T-cell (primary cell): ENCODE measurements around the gene TYSND1. TPM values are rescaled to one million over a fixed set of nuclear protein-coding genes. Genes with fewer than 3 reads are reported as not detected.
A peak's percentile ranks its signal among the peaks of the same experiment; 100 is the strongest.

Experiments used
- ATAC-seq, 4 experiments: fragments of 200-7000 bp in 3 of 4; fragments of 150-1000 bp in 1 of 4; cut with Tn5 transposase; replicated peaks in 1 of 4; 1 replicate in 3 of 4; 2 replicates in 1 of 4; pipeline ENCODE4 v1.10.0; 2021; ENCODE audit warnings: moderate library complexity in 3 of 4, mild to moderate bottlenecking in 2 of 4, moderate number of reproducible peaks in 1 of 4
- CTCF ChIA-PET, 2 donors: fragments of 300-600 bp; sonication (Branson Sonifier 250); formaldehyde crosslinking; loops; one replicate each; lab custom pipeline; 2022; ENCODE audit warnings: antibody characterized with exemption in 2 of 2; lab: Charles Lee
- POLR2A ChIA-PET, 2 donors: fragments of 300-600 bp; sonication (Branson Sonifier 250); formaldehyde crosslinking; loops; one replicate each; lab custom pipeline; 2022; ENCODE audit warnings: antibody characterized with exemption in 2 of 2; lab: Charles Lee
- DNase-seq, 35 experiments: peaks; one replicate each; pipeline versions ENCODE4 v3.0.0 to v3.0.0-alpha.2; 2013 to 2023
- H3K27ac ChIP-seq: one replicate; pipeline ENCODE4 v1.5.1; 2013; ENCODE audit warnings: low read length
- H3K27me3 ChIP-seq, 2 experiments: replicated peaks in 1 of 2; 1 replicate in 1 of 2; 2 replicates in 1 of 2; pipeline versions ENCODE4 v1.6.1 to v1.7.0; 2013; ENCODE audit warnings: low read length in 1 of 2, mixed read lengths in 1 of 2; ENCODE audit not compliant: control insufficient read depth in 2 of 2, insufficient read depth in 2 of 2; ENCODE audit errors: extremely low read depth in 1 of 2
- H3K36me3 ChIP-seq, 2 donors: 1 replicate in 1 of 2; 2 replicates in 1 of 2; pipeline versions ENCODE4 v1.6.1 to v1.7.0; 2013; ENCODE audit warnings: low read length in 1 of 2; ENCODE audit not compliant: control insufficient read depth in 2 of 2, insufficient read depth in 1 of 2; ENCODE audit errors: extremely low read depth in 1 of 2
- H3K4me1 ChIP-seq, 2 experiments: 1 replicate in 1 of 2; 2 replicates in 1 of 2; pipeline versions ENCODE4 v1.6.1 to v1.7.0; 2013; ENCODE audit warnings: low read length in 2 of 2, mixed read lengths in 1 of 2; ENCODE audit not compliant: insufficient read depth in 2 of 2, control insufficient read depth in 1 of 2; ENCODE audit errors: extremely low read depth in 1 of 2
- H3K4me3 ChIP-seq, 2 donors: 1 replicate in 1 of 2; 2 replicates in 1 of 2; pipeline versions ENCODE4 v1.5.1 to v1.7.0; 2013; ENCODE audit warnings: mild to moderate bottlenecking in 2 of 2, low read length in 1 of 2, moderate library complexity in 1 of 2; ENCODE audit not compliant: control insufficient read depth in 1 of 2; ENCODE audit errors: extremely low read depth in 1 of 2
- H3K9me3 ChIP-seq: 2 replicates; pipeline ENCODE4 v1.7.0; 2013
- H3K27ac Mint-ChIP-seq, 2 donors: one replicate each; pipeline ENCODE4 v1.8.0; 2020 to 2021; ENCODE audit warnings: mild to moderate bottlenecking in 2 of 2, mixed read lengths in 2 of 2
- H3K27me3 Mint-ChIP-seq, 2 donors: one replicate each; pipeline ENCODE4 v1.8.0; 2021 to 2022; ENCODE audit warnings: mixed read lengths in 2 of 2
- H3K36me3 Mint-ChIP-seq: one replicate; pipeline ENCODE4 v1.8.0; 2021; ENCODE audit warnings: mixed read lengths
- H3K4me1 Mint-ChIP-seq, 3 donors: one replicate each; pipeline ENCODE4 v1.8.0; 2020 to 2022; ENCODE audit warnings: mixed read lengths in 3 of 3, mild to moderate bottlenecking in 1 of 3
- H3K4me3 Mint-ChIP-seq, 3 donors: one replicate each; pipeline ENCODE4 v1.8.0; 2020 to 2022; ENCODE audit warnings: mild to moderate bottlenecking in 3 of 3, mixed read lengths in 3 of 3, moderate library complexity in 3 of 3
- H3K9me3 Mint-ChIP-seq, 3 donors: one replicate each; pipeline ENCODE4 v1.8.0; 2020 to 2022; ENCODE audit warnings: mixed read lengths in 3 of 3
- WGBS: methylation state at CpG from one replicate; pipeline ENCODE4 v1.1.5; 2013; ENCODE audit warnings: missing lambda C conversion rate; ENCODE audit not compliant: insufficient coverage; 5-methylcytosine and 5-hydroxymethylcytosine counted together
- total RNA-seq, 35 experiments: library from RNA in 6 of 35; stranded (reverse) in 6 of 35; fragments of 120-200 nt in 1 of 35; gene quantifications; one replicate each; pipeline versions ENCODE4 v1.2.1 to v1.2.4 and lab custom pipeline; 2013 to 2026

The TYSND1 gene
- total RNA-seq, 5 donors from 2014 or later (not counting 1 experiment from before 2014, with no cell fraction given): 18.3 to 41.0 (median 38.7) TPM

DNA sequence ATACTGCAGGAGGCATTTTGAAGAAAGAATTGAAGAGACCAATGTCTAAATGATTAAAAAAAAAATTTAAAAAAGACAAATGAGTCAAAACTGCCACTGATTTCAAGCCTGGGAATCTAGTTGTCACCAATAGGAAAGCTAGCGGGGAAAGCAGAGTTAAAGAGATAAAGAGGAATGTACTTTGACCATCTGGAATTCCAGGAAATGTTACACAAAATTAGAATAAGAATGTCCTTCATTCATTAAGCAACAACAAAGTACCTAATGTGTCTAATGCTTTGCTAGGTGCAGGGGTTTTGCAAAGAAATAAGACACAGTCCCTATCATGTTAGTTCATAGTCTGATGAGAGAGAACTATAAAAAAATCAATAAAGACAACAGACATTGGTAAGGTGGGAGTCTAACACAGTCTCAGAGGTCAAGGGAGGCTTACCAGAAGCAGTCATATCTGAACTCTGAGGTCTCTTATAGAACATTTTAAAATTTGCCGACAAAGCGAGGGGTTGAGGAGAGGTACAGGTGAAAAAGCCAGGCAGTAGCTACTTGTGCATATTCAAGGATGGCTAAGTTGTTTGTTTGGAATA, 8.8 kb upstream of the TYSND1 start:
- no CpG with 5 or more reads among the region's 3 CpGs for WGBS
- H3K36me3 Mint-ChIP-seq: peaks cover 63% of the 10 kb centered on the region
- H3K9me3 Mint-ChIP-seq: no peaks in the 10 kb centered on the region
- CTCF ChIA-PET: interaction anchor here in 1 of 2 donors (0.6 to 4.7 kb wide), 3 partner anchors 10 to 42 kb away, joined by 3 to 30 read pairs (median 3); partner anchors contain the start of gene TYSND1
- Histone ChIP-seq H3K4me3 (no peak overlapping the region), H3K4me1 (no peaks in the 10 kb centered on the region), H3K36me3 (peaks cover 2 to 90% of the 10 kb centered on the region in 2 donors), H3K27me3 (no peaks in the 10 kb centered on the region), H3K27ac (no peak overlapping the region), H3K9me3 (no peaks in the 10 kb centered on the region)
- no peaks in the 10 kb centered on the region for H3K27me3 Mint-ChIP-seq
- no peak for DNase-seq
- peak overlapping the region; percentile 27 to 59 for H3K27ac Mint-ChIP-seq
- H3K4me3 Mint-ChIP-seq: no peak overlapping the region
- H3K4me1 Mint-ChIP-seq: peaks cover 19 to 30% (median 22%) of the 10 kb centered on the region in 3 donors
- no peak for ATAC-seq
- POLR2A ChIA-PET: interaction anchor here in 1 of 2 donors (0.6 kb wide), 1 partner anchor 9 kb away, joined by 3 read pairs; the partner anchor contains the start of gene TYSND1

DNA sequence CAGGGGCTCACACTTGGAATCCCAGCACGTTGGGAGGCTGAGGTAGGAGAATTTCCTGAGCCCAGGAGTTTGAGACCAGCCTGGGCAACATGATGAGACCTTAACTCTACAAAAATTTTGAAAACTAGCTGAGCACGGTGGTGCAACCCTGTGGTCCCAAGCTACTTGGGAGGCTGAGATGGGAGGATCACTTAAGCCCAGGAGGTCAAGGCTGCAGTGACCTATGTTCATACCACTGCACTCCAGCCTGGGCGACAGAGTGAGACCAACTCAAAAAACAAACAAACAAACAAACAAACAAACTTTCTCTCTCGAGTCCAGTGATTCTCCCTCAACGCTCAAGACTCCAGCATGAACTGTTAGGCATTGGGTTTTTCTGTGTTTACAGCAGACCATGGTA, 2.0 kb upstream of the TYSND1 start:
- DNase-seq (no peak), ATAC-seq (no peak)
- Mint-ChIP-seq H3K4me1 (peaks cover 26 to 32% (median 27%) of the 10 kb centered on the region in 3 donors), H3K27me3 (no peaks in the 10 kb centered on the region), H3K36me3 (peaks cover 34% of the 10 kb centered on the region), H3K27ac (peak overlapping the region in 1 of 2 donors; percentile 31), H3K4me3 (no peak overlapping the region), H3K9me3 (no peaks in the 10 kb centered on the region)
- H3K4me3 ChIP-seq: no peak overlapping the region
- 90% methylated on average over 2 of the region's 5 CpGs for WGBS
- no peaks in the 10 kb centered on the region for H3K9me3 ChIP-seq
- POLR2A ChIA-PET: no interaction called here
- H3K4me1 ChIP-seq: peaks cover 7 to 26% of the 10 kb centered on the region in 2 experiments
- H3K27ac ChIP-seq: no peak overlapping the region
- peaks cover 0 to 48% of the 10 kb centered on the region in 2 donors for H3K36me3 ChIP-seq
- no peaks in the 10 kb centered on the region for H3K27me3 ChIP-seq
- CTCF ChIA-PET: interaction anchor here in 1 of 2 donors (0.5 kb wide), 1 partner anchor 16 kb away, joined by 6 read pairs; no protein-coding TSS in a partner anchor

DNA sequence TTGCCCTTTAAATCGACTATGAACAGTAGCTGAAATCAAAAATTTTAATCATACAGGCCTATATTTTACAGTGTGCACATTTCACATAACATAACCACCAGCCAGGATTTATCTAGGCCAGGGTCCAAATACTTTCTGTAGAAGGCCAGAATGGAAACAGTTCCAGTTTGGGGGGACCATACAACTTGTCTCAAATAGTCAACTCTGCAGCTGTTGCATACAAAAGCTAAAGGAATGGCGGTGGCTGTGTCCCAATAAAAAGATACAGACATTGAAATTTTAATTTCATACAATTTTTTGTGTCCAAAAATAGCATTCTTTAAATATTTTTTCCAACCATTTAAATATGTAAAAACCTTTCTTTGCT, 742 bp upstream of the TYSND1 start:
- WGBS: 100% methylated on average over 1 of the region's 2 CpGs

DNA sequence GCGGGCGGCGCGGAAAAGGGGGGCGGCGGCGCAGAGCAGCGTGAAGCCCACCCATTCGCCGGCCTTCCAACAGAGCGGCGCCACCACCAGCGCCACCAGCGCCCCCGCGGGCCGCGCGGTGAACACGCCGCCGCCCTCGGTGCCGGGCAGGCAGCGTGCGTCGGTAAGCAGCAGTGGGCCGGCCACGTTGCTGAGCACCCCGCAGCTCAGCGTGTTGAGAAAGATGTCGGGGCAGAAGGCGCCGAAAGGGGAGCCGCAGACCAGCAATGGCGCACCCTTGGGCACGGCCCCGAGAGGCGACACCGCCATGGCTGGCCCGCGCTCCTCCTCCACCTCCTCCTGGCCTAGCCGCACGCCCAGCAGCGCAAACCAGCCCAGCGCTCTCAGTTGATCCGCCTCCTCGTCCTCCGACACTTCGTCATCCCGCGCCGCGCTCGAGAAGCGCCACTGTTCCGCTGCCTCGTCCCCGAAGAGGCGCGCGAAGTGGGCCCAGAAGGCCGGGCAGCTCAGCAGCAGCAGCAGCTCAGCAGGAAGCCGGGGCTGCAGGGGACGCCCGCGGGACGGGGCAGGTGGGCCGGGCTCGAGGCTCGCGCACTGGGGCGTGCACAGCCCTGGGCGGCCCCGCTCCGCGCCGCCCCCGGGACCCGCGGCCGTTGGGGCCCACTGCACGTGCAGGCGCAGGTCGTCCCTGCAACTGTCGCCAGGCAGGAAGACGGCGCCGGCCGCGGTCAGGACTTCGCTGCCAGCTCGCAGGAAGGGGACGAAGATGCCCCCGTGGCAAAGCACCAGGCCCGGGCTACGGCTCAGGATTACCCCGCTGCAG, 623 bp downstream of the TYSND1 start:
- H3K36me3 ChIP-seq: peaks cover 0 to 21% of the 10 kb centered on the region in 2 donors

More for the DNA sequence above, 742 bp upstream of the TYSND1 start:
- peaks cover 36 to 41% (median 37%) of the 10 kb centered on the region in 3 donors for H3K4me1 Mint-ChIP-seq
- H3K27ac Mint-ChIP-seq: peak overlapping the region; percentile 90 to 92
- H3K27ac ChIP-seq: peak overlapping the region; percentile 69
- CTCF ChIA-PET: interaction anchor here (0.9 to 3.5 kb wide), 18 partner anchors 10 to 257 kb away, joined by 3 to 104 read pairs (median 12); partner anchors contain the start of genes EIF4EBP2 (in 1 of the 2) and SAR1A (in 1 of the 2)
- H3K27me3 ChIP-seq: no peaks in the 10 kb centered on the region
- H3K36me3 ChIP-seq: peaks cover 0 to 35% of the 10 kb centered on the region in 2 donors
- no peak for ATAC-seq
- DNase-seq: no peak
- peak overlapping the region; percentile 89 to 92 (median 91) for H3K4me3 Mint-ChIP-seq
- POLR2A ChIA-PET: interaction anchor here (0.5 to 1.9 kb wide), 4 partner anchors 16 to 256 kb away, joined by 3 to 27 read pairs (median 4); partner anchors contain the start of genes EIF4EBP2 (in 1 of the 2) and SAR1A (in 1 of the 2)
- no peaks in the 10 kb centered on the region for H3K27me3 Mint-ChIP-seq
- peaks cover 21% of the 10 kb centered on the region for H3K36me3 Mint-ChIP-seq
- no peak overlapping the region for H3K4me3 ChIP-seq
- H3K9me3 Mint-ChIP-seq: no peaks in the 10 kb centered on the region
- H3K4me1 ChIP-seq: peaks cover 7 to 34% of the 10 kb centered on the region in 2 experiments
- no peaks in the 10 kb centered on the region for H3K9me3 ChIP-seq

GRCh38 chr10:70145166-70145665, 1.3 kb downstream of the TYSND1 start:
- no peak for ATAC-seq

More for the DNA sequence above, 623 bp downstream of the TYSND1 start:
- ChIA-PET POLR2A (interaction anchor here (0.7 to 1.9 kb wide), 11 partner anchors 9 to 1704 kb away, joined by 3 to 27 read pairs (median 3); partner anchors contain the start of genes EIF4EBP2 (in 1 of the 2) and SAR1A (in 1 of the 2)), CTCF (interaction anchor here (0.6 to 3.5 kb wide), 33 partner anchors 10 to 259 kb away, joined by 3 to 104 read pairs (median 5); partner anchors contain the start of genes EIF4EBP2 (in 1 of the 2), PPA1 (in 1 of the 2) and SAR1A (in 1 of the 2))
- H3K27ac Mint-ChIP-seq: peak overlapping the region; percentile 93 to 94
- Histone ChIP-seq H3K4me3 (peak overlapping the region; percentile 70 to 81), H3K27ac (peak overlapping the region; percentile 70), H3K4me1 (peaks cover 7 to 34% of the 10 kb centered on the region in 2 experiments), H3K27me3 (no peaks in the 10 kb centered on the region), H3K9me3 (no peaks in the 10 kb centered on the region)
- WGBS: under 1% methylated on average over 98 of the region's 98 CpGs
- peaks cover 12% of the 10 kb centered on the region for H3K36me3 Mint-ChIP-seq
- peaks cover 39 to 45% (median 41%) of the 10 kb centered on the region in 3 donors for H3K4me1 Mint-ChIP-seq
- peak; percentile 48 to 84 (median 71) for DNase-seq
- no peaks in the 10 kb centered on the region for H3K27me3 Mint-ChIP-seq
- H3K9me3 Mint-ChIP-seq: no peaks in the 10 kb centered on the region
- peak; percentile 68 to 72 (median 72) for ATAC-seq
- peak overlapping the region; percentile 89 to 92 (median 91) for H3K4me3 Mint-ChIP-seq

More at GRCh38 chr10:70145166-70145665, 1.3 kb downstream of the TYSND1 start:
- WGBS: 3% methylated on average over 22 of the region's 28 CpGs
- Mint-ChIP-seq H3K36me3 (peaks cover 9% of the 10 kb centered on the region), H3K4me1 (peaks cover 39 to 47% (median 41%) of the 10 kb centered on the region in 3 donors), H3K27me3 (no peaks in the 10 kb centered on the region), H3K4me3 (peak overlapping the region; percentile 89 to 92 (median 91)), H3K27ac (peak overlapping the region; percentile 73 to 74), H3K9me3 (no peaks in the 10 kb centered on the region)
- Histone ChIP-seq H3K4me3 (peak overlapping the region; percentile 70 to 81), H3K4me1 (peaks cover 7 to 34% of the 10 kb centered on the region in 2 experiments), H3K27ac (peak overlapping the region; percentile 69), H3K27me3 (no peaks in the 10 kb centered on the region), H3K9me3 (no peaks in the 10 kb centered on the region), H3K36me3 (peaks cover 0 to 20% of the 10 kb centered on the region in 2 donors)
- CTCF ChIA-PET: interaction anchor here (0.9 to 3.5 kb wide), 11 partner anchors 12 to 77 kb away, joined by 3 to 104 read pairs (median 19); partner anchors contain the start of gene SAR1A (in 1 of the 2)
- peak in 2 of 35 experiments; percentile 18 to 19 for DNase-seq
- POLR2A ChIA-PET: interaction anchor here (0.6 to 1.9 kb wide), 3 partner anchors 23 to 25 kb away, joined by 3 to 27 read pairs (median 4); partner anchors contain the start of gene SAR1A (in 1 of the 2)
